ENCODE data around the gene SHANK1.

SHANK1 gene

GRCh38 chr19:50695251-50696093 lies 24.1 kb downstream of the SHANK1 start:
- DNase-seq, result peak; percentile 75
- Histone ChIP-seq H3K27me3 (no peaks in the 10 kb centered on the region), H3K36me3 (no peaks in the 10 kb centered on the region), H3K4me3 (ENCODE audit: low read depth, low read length) (peak overlapping the region; percentile 80), H3K9me3 (no peaks in the 10 kb centered on the region), H3K4me1 (peaks cover 3% of the 10 kb centered on the region)
- TF ChIP-seq CTCF (IDR thresholded peaks at IDR 0.05; ENCODE audit: low read depth, low read length), result no peak

- DNase-seq, result peak; percentile 42
- Histone ChIP-seq H3K27me3 (no peaks in the 10 kb centered on the region), H3K4me1 (peaks cover 3% of the 10 kb centered on the region), H3K4me3 (ENCODE audit: low read depth, low read length) (peak overlapping the region; percentile 80), H3K9me3 (no peaks in the 10 kb centered on the region), H3K36me3 (no peaks in the 10 kb centered on the region)
- no peak for TF ChIP-seq CTCF (IDR thresholded peaks at IDR 0.05; ENCODE audit: low read depth, low read length)
These were observed 24.8 kb downstream of the SHANK1 start for GRCh38 chr19:50694815-50695145.

- DNase-seq, result peak; percentile 68
- no peak for TF ChIP-seq CTCF (IDR thresholded peaks at IDR 0.05; ENCODE audit: low read depth, low read length)
- Histone ChIP-seq H3K9me3 (no peaks in the 10 kb centered on the region), H3K4me1 (peaks cover 3% of the 10 kb centered on the region), H3K36me3 (no peaks in the 10 kb centered on the region), H3K4me3 (ENCODE audit: low read depth, low read length) (peak overlapping the region; percentile 80), H3K27me3 (no peaks in the 10 kb centered on the region)
These were observed 26.3 kb downstream of the SHANK1 start for GRCh38 chr19:50693064-50693975.

GRCh38 chr19:50690439-50690838 lies 29.2 kb downstream of the SHANK1 start:
- no peak overlapping the region for H3K4me3 ChIP-seq (ENCODE audit: low read depth, low read length)
- no peaks in the 10 kb centered on the region for H3K27me3 ChIP-seq
- H3K9me3 ChIP-seq, result no peaks in the 10 kb centered on the region
- H3K4me1 ChIP-seq, result no peaks in the 10 kb centered on the region
- peaks cover 14% of the 10 kb centered on the region for H3K36me3 ChIP-seq
- DNase-seq, result no peak
- no peak for TF ChIP-seq CTCF (IDR thresholded peaks at IDR 0.05; ENCODE audit: low read depth, low read length)

- Histone ChIP-seq H3K4me3 (ENCODE audit: low read depth, low read length) (no peak overlapping the region), H3K4me1 (no peaks in the 10 kb centered on the region), H3K9me3 (no peaks in the 10 kb centered on the region), H3K36me3 (peaks cover 24% of the 10 kb centered on the region), H3K27me3 (no peaks in the 10 kb centered on the region)
- no peak for TF ChIP-seq CTCF (IDR thresholded peaks at IDR 0.05; ENCODE audit: low read depth, low read length)
- no peak for DNase-seq
These were observed 30.8 kb downstream of the SHANK1 start for GRCh38 chr19:50688766-50689165.

All from BE2C (cell line).